C4-2B (cell line): Measurements from ENCODE around the gene RBM15.

Experiments
- CTCF ChIP-seq: fragments of 450-650 bp; conservative IDR thresholded peaks from 2 replicates; pipeline ENCODE4 v1.5.1; 2017; ENCODE audit warnings: mild to moderate bottlenecking
- ZFX ChIP-seq: fragments of 450-650 bp; IDR thresholded peaks from 2 replicates; pipeline ENCODE4 v1.6.1; 2017

DNA sequence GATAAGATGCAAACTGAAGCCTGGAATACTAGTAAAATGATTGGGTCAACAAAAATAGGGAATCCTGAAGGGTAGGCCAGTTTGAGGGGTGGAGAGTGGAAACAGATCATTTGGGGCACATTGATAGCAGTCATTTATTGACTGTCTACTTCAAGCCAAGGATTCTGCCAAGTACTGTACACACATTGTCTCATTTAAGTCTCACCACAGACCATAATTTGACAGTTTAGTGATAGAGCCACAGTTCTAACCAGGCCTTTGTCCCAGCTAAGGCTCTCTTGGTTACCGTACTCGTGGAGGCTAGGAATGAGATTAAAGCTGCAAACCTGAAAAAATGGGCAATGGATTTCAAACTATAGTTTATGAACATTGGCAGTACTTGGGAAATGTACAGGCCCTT lies 11.2 kb downstream of the RBM15 start:
- no peak for TF ChIP-seq CTCF
- TF ChIP-seq ZFX: no peak
